GM23338 (cell line): ENCODE measurements around the gene S100A12. TPM values are rescaled to one million over a fixed set of nuclear protein-coding genes. Genes with fewer than 3 reads are reported as not detected.

Source experiments
- ATAC-seq: fragments of 200-7000 bp; cut with Tn5 transposase; 3 replicates; pipeline ENCODE4 v1.9.1; 2020
- DNase-seq: peaks from one replicate; pipeline ENCODE4 v3.0.0-alpha.2; 2015; ENCODE audit warnings: low spot score
- H2AFZ ChIP-seq: fragments of 200-600 bp; sonication (generic); 2 replicates; pipeline ENCODE4 v1.8.0; 2016; ENCODE audit warnings: antibody characterized with exemption, mild to moderate bottlenecking, moderate library complexity
- H3F3A ChIP-seq: fragments of 200-600 bp; sonication (generic); replicated peaks from 2 replicates; pipeline ENCODE4 v1.8.0; 2017; ENCODE audit warnings: antibody characterized with exemption, mixed run types, low read depth
- H3K27ac ChIP-seq: fragments of 200-600 bp; sonication (generic); 2 replicates; pipeline ENCODE4 v1.6.1; 2016; ENCODE audit warnings: low read depth
- H3K27me3 ChIP-seq: fragments of 200-600 bp; sonication (generic); 2 replicates; pipeline ENCODE4 v1.8.0; 2016; ENCODE audit warnings: mild to moderate bottlenecking, mixed run types, moderate library complexity; ENCODE audit not compliant: insufficient read depth
- H3K36me3 ChIP-seq: fragments of 200-600 bp; sonication (generic); 2 replicates; pipeline ENCODE4 v1.8.0; 2016; ENCODE audit warnings: mild to moderate bottlenecking; ENCODE audit not compliant: insufficient read depth
- H3K4me1 ChIP-seq: fragments of 200-600 bp; sonication (generic); 2 replicates; pipeline ENCODE4 v1.8.0; 2016; ENCODE audit warnings: mild to moderate bottlenecking, moderate library complexity; ENCODE audit not compliant: insufficient read depth
- H3K4me2 ChIP-seq: fragments of 200-600 bp; sonication (generic); 2 replicates; pipeline ENCODE4 v1.7.1; 2017; ENCODE audit warnings: mixed run types
- H3K4me3 ChIP-seq: fragments of 200-600 bp; sonication (generic); 2 replicates; pipeline ENCODE4 v1.6.1; 2016; ENCODE audit warnings: mixed run types
- H3K79me2 ChIP-seq: fragments of 200-600 bp; sonication (generic); replicated peaks from 2 replicates; pipeline ENCODE4 v1.8.0; 2017; ENCODE audit warnings: mild to moderate bottlenecking; ENCODE audit not compliant: insufficient read depth
- H3K9me2 ChIP-seq: fragments of 200-600 bp; sonication (generic); 2 replicates; pipeline ENCODE4 v1.8.0; 2017; ENCODE audit not compliant: insufficient read depth
- H4K20me1 ChIP-seq: fragments of 200-600 bp; sonication (generic); replicated peaks from 2 replicates; pipeline ENCODE4 v1.8.0; 2017; ENCODE audit warnings: mild to moderate bottlenecking; ENCODE audit not compliant: insufficient read depth
- H3K27ac Mint-ChIP-seq: 2 replicates; pipeline ENCODE4 v1.8.0; 2020; ENCODE audit warnings: inconsistent platforms, mild to moderate bottlenecking, moderate library complexity, mixed read lengths
- H3K27me3 Mint-ChIP-seq: 3 replicates; pipeline ENCODE4 v1.8.0; 2022; ENCODE audit warnings: low read depth, mild to moderate bottlenecking, moderate library complexity, mixed read lengths, inconsistent platforms; ENCODE audit not compliant: insufficient read depth, poor library complexity
- H3K36me3 Mint-ChIP-seq: 3 replicates; pipeline ENCODE4 v1.8.0; 2021; ENCODE audit warnings: low read depth, mild to moderate bottlenecking, inconsistent platforms, moderate library complexity, mixed read lengths
- H3K4me1 Mint-ChIP-seq: 3 replicates; pipeline ENCODE4 v1.8.0; 2020; ENCODE audit warnings: mild to moderate bottlenecking, inconsistent platforms, mixed read lengths
- H3K4me3 Mint-ChIP-seq: 3 replicates; pipeline ENCODE4 v1.8.0; 2021; ENCODE audit warnings: moderate library complexity, mild to moderate bottlenecking, inconsistent platforms, mixed read lengths
- H3K9me3 Mint-ChIP-seq: 3 replicates; pipeline ENCODE4 v1.8.0; 2020; ENCODE audit warnings: moderate library complexity, mild to moderate bottlenecking, inconsistent platforms, mixed read lengths
- CREB1 ChIP-seq: fragments of 250-450 bp; sonication (Bioruptor Pico); IDR thresholded peaks from 2 replicates; pipeline ENCODE4 v1.5.0; 2020; ENCODE audit warnings: low read depth, mild to moderate bottlenecking, moderate library complexity
- EZH2 ChIP-seq: fragments of 200-600 bp; sonication (generic); IDR thresholded peaks from one replicate; pipeline ENCODE4 v1.8.0; 2017; ENCODE audit warnings: antibody characterized with exemption, mild to moderate bottlenecking, low read depth; ENCODE audit not compliant: unreplicated experiment
- EZH2phosphoT487 ChIP-seq: fragments of 200-600 bp; sonication (generic); IDR thresholded peaks from one replicate; pipeline ENCODE4 v1.8.1; 2018; ENCODE audit warnings: antibody characterized with exemption; ENCODE audit not compliant: unreplicated experiment
- JUNB ChIP-seq: IDR thresholded peaks from one replicate; pipeline ENCODE4 v1.6.1; 2016; ENCODE audit warnings: antibody characterized with exemption; ENCODE audit not compliant: unreplicated experiment
- NANOG ChIP-seq: IDR thresholded peaks from 2 replicates; pipeline ENCODE4 v1.6.1; 2016; ENCODE audit warnings: antibody characterized with exemption, borderline replicate concordance
- POLR2AphosphoS5 ChIP-seq: IDR thresholded peaks from 2 replicates; pipeline ENCODE4 v1.6.1; 2016; ENCODE audit warnings: antibody characterized with exemption, low read depth
- STAT1 ChIP-seq: IDR thresholded peaks from one replicate; pipeline ENCODE4 v1.6.1; 2016; ENCODE audit warnings: antibody characterized with exemption; ENCODE audit not compliant: unreplicated experiment
- ZNF114 ChIP-seq: fragments of 250-450 bp; sonication (Bioruptor Pico); IDR thresholded peaks from 2 replicates; pipeline ENCODE4 v1.5.0; 2020; ENCODE audit warnings: mild to moderate bottlenecking, moderate library complexity
- ZNF331 ChIP-seq: fragments of 250-450 bp; sonication (Bioruptor Pico); IDR thresholded peaks from 2 replicates; pipeline ENCODE4 v1.5.0; 2020; ENCODE audit warnings: low read depth, mild to moderate bottlenecking, moderate library complexity
- polyA plus RNA-seq: library from polyadenylated mRNA; unstranded; fragments of >200 nt; fragmentation: Nextera tagmentation; extraction: Ambion mirVana; gene quantifications from 2 replicates; pipeline ENCODE4 v1.2.1, GENCODE V29; 2016
- total RNA-seq: library from RNA; depleted of rRNA; stranded (reverse); fragments of >200 nt; shearing (Covaris generic); gene quantifications from 2 replicates; pipeline ENCODE4 v1.2.3, GENCODE V29; 2014
- TF ChIP-seq, protein P1 (sequence below), 2 experiments: fragments of 200-600 bp in 1 of 2; sonication (generic) in 1 of 2; conservative IDR thresholded peaks; 2 replicates each; pipeline versions ENCODE4 v1.5.1 to v1.6.1; 2016 to 2017; ENCODE audit warnings: antibody characterized with exemption in 2 of 2, low read depth in 2 of 2, mild to moderate bottlenecking in 2 of 2, moderate library complexity in 1 of 2
- TF ChIP-seq, protein P2 (sequence below): IDR thresholded peaks from 2 replicates; pipeline ENCODE4 v1.6.1; 2016; ENCODE audit warnings: antibody characterized with exemption
- TF ChIP-seq, protein P3 (sequence below): fragments of 250-450 bp; sonication (Bioruptor Pico); IDR thresholded peaks from 2 replicates; pipeline ENCODE4 v1.5.0; 2020; ENCODE audit warnings: mild to moderate bottlenecking, moderate library complexity
- TF ChIP-seq, protein P4 (sequence below): IDR thresholded peaks from one replicate; pipeline ENCODE4 v1.6.1; 2018; ENCODE audit warnings: antibody characterized with exemption; ENCODE audit not compliant: unreplicated experiment

The S100A12 gene
- total and polyA plus RNA-seq, 2 experiments from 2014 or later = not detected

DNA sequence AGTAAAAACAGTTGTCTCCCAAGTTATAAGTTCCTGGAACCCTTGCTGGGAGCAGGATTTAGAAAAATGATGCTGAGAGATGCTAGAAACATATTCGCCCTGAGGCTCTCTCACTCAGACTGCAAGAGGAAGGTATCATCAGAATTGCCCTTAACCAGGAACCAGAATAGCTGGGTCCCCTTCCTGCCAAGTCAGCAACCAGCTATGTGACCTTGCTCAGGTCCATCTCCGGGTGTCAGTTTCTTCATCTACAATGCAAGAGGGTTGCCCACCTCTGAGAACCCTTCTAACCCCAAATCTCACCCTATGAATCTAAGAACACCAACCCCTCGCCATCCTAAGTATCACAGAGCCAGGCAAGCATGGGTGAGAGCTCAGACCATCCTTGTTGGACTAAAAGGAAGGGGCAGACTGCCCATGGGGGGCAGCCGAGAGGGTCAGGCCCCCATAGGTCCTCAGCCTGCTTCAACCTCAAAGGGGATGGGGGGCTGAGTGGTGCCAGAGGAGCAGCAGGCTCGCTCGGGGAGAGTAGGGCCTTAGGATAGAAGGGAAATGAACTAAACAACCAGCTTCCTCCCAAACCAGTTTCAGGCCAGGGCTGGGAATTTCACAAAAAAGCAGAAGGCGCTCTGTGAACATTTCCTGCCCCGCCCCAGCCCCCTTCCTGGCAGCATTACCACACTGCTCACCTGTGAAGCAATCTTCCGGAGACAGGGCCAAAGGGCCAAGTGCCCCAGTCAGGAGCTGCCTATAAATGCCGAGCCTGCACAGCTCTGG, 18.2 kb downstream of the S100A12 start:
- H3K4me2 ChIP-seq = no peak overlapping the region
- H3K36me3 ChIP-seq = no peaks in the 10 kb centered on the region
- H3K4me3 Mint-ChIP-seq = no peak overlapping the region
- no peaks in the 10 kb centered on the region for H3K36me3 Mint-ChIP-seq
- no peak for TF ChIP-seq ZNF331 (CRISPR knock-in tag)
- TF ChIP-seq ZNF114 (CRISPR knock-in tag) = no peak
- TF ChIP-seq, protein P1, sequence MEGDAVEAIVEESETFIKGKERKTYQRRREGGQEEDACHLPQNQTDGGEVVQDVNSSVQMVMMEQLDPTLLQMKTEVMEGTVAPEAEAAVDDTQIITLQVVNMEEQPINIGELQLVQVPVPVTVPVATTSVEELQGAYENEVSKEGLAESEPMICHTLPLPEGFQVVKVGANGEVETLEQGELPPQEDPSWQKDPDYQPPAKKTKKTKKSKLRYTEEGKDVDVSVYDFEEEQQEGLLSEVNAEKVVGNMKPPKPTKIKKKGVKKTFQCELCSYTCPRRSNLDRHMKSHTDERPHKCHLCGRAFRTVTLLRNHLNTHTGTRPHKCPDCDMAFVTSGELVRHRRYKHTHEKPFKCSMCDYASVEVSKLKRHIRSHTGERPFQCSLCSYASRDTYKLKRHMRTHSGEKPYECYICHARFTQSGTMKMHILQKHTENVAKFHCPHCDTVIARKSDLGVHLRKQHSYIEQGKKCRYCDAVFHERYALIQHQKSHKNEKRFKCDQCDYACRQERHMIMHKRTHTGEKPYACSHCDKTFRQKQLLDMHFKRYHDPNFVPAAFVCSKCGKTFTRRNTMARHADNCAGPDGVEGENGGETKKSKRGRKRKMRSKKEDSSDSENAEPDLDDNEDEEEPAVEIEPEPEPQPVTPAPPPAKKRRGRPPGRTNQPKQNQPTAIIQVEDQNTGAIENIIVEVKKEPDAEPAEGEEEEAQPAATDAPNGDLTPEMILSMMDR (conservative IDR thresholded peaks at IDR 0.05; ENCODE audit: low read depth in 2 of 2) = no peak
- no peak for TF ChIP-seq CREB1 (CRISPR knock-in tag)
- TF ChIP-seq POLR2AphosphoS5 = no peak
- no peak for TF ChIP-seq EZH2
- no peak for TF ChIP-seq STAT1
- TF ChIP-seq JUNB = no peak
- TF ChIP-seq, protein P2, sequence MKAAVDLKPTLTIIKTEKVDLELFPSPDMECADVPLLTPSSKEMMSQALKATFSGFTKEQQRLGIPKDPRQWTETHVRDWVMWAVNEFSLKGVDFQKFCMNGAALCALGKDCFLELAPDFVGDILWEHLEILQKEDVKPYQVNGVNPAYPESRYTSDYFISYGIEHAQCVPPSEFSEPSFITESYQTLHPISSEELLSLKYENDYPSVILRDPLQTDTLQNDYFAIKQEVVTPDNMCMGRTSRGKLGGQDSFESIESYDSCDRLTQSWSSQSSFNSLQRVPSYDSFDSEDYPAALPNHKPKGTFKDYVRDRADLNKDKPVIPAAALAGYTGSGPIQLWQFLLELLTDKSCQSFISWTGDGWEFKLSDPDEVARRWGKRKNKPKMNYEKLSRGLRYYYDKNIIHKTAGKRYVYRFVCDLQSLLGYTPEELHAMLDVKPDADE = no peak
- no peak for TF ChIP-seq EZH2phosphoT487
- TF ChIP-seq, protein P3, sequence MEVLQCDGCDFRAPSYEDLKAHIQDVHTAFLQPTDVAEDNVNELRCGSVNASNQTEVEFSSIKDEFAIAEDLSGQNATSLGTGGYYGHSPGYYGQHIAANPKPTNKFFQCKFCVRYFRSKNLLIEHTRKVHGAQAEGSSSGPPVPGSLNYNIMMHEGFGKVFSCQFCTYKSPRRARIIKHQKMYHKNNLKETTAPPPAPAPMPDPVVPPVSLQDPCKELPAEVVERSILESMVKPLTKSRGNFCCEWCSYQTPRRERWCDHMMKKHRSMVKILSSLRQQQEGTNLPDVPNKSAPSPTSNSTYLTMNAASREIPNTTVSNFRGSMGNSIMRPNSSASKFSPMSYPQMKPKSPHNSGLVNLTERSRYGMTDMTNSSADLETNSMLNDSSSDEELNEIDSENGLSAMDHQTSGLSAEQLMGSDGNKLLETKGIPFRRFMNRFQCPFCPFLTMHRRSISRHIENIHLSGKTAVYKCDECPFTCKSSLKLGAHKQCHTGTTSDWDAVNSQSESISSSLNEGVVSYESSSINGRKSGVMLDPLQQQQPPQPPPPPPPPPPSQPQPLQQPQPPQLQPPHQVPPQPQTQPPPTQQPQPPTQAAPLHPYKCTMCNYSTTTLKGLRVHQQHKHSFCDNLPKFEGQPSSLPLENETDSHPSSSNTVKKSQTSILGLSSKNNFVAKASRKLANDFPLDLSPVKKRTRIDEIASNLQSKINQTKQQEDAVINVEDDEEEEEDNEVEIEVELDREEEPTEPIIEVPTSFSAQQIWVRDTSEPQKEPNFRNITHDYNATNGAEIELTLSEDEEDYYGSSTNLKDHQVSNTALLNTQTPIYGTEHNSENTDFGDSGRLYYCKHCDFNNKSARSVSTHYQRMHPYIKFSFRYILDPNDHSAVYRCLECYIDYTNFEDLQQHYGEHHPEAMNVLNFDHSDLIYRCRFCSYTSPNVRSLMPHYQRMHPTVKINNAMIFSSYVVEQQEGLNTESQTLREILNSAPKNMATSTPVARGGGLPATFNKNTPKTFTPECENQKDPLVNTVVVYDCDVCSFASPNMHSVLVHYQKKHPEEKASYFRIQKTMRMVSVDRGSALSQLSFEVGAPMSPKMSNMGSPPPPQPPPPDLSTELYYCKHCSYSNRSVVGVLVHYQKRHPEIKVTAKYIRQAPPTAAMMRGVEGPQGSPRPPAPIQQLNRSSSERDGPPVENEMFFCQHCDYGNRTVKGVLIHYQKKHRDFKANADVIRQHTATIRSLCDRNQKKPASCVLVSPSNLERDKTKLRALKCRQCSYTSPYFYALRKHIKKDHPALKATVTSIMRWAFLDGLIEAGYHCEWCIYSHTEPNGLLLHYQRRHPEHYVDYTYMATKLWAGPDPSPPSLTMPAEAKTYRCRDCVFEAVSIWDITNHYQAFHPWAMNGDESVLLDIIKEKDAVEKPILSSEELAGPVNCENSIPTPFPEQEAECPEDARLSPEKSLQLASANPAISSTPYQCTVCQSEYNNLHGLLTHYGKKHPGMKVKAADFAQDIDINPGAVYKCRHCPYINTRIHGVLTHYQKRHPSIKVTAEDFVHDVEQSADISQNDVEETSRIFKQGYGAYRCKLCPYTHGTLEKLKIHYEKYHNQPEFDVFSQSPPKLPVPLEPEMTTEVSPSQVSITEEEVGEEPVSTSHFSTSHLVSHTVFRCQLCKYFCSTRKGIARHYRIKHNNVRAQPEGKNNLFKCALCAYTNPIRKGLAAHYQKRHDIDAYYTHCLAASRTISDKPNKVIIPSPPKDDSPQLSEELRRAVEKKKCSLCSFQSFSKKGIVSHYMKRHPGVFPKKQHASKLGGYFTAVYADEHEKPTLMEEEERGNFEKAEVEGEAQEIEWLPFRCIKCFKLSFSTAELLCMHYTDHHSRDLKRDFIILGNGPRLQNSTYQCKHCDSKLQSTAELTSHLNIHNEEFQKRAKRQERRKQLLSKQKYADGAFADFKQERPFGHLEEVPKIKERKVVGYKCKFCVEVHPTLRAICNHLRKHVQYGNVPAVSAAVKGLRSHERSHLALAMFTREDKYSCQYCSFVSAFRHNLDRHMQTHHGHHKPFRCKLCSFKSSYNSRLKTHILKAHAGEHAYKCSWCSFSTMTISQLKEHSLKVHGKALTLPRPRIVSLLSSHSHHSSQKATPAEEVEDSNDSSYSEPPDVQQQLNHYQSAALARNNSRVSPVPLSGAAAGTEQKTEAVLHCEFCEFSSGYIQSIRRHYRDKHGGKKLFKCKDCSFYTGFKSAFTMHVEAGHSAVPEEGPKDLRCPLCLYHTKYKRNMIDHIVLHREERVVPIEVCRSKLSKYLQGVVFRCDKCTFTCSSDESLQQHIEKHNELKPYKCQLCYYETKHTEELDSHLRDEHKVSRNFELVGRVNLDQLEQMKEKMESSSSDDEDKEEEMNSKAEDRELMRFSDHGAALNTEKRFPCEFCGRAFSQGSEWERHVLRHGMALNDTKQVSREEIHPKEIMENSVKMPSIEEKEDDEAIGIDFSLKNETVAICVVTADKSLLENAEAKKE (CRISPR knock-in tag) = no peak
- TF ChIP-seq, protein P4, sequence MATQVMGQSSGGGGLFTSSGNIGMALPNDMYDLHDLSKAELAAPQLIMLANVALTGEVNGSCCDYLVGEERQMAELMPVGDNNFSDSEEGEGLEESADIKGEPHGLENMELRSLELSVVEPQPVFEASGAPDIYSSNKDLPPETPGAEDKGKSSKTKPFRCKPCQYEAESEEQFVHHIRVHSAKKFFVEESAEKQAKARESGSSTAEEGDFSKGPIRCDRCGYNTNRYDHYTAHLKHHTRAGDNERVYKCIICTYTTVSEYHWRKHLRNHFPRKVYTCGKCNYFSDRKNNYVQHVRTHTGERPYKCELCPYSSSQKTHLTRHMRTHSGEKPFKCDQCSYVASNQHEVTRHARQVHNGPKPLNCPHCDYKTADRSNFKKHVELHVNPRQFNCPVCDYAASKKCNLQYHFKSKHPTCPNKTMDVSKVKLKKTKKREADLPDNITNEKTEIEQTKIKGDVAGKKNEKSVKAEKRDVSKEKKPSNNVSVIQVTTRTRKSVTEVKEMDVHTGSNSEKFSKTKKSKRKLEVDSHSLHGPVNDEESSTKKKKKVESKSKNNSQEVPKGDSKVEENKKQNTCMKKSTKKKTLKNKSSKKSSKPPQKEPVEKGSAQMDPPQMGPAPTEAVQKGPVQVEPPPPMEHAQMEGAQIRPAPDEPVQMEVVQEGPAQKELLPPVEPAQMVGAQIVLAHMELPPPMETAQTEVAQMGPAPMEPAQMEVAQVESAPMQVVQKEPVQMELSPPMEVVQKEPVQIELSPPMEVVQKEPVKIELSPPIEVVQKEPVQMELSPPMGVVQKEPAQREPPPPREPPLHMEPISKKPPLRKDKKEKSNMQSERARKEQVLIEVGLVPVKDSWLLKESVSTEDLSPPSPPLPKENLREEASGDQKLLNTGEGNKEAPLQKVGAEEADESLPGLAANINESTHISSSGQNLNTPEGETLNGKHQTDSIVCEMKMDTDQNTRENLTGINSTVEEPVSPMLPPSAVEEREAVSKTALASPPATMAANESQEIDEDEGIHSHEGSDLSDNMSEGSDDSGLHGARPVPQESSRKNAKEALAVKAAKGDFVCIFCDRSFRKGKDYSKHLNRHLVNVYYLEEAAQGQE = no peak
- TF ChIP-seq NANOG = no peak
- DNase-seq (no peak), ATAC-seq (no peak)
- peak overlapping the region; percentile 74; the same call in 1 of the 2 replicates for H2AFZ ChIP-seq
- H3K9me3 Mint-ChIP-seq = no peaks in the 10 kb centered on the region
- H3K27me3 Mint-ChIP-seq = peaks cover 7% of the 10 kb centered on the region
- H4K20me1 ChIP-seq = no peaks in the 10 kb centered on the region
- no peak overlapping the region for H3K4me3 ChIP-seq
- H3K9me2 ChIP-seq = no peaks in the 10 kb centered on the region
- no peaks in the 10 kb centered on the region for H3K79me2 ChIP-seq
- H3K4me1 Mint-ChIP-seq = peaks cover 8% of the 10 kb centered on the region; the same call in 1 of the 3 replicates
- no peak overlapping the region for H3K27ac ChIP-seq
- no peaks in the 10 kb centered on the region for H3K27me3 ChIP-seq
- H3K4me1 ChIP-seq = no peaks in the 10 kb centered on the region
- H3K27ac Mint-ChIP-seq = no peak overlapping the region
- no peaks in the 10 kb centered on the region for H3F3A ChIP-seq
